ENCODE data around the gene LIN7C.

The LIN7C gene

DNA sequence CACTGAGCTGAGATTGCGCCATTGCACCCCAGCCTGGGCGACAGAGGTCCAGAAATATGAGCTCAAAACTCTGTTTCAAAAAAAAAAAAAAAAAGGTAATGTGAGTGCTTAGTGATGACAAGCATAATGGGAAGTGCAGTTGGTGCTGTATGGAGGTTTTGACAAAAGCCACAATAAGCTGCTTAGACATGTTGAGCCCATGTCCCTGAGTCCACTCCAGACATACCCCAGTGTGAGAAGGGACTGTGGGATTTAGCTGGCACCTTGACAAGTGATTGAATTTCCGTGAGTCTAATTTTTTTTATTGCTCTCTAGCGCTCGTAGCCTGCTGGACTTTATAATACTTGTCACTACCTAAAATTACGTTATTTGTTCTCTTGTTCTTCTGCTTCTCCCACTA lies 18.9 kb downstream of the LIN7C start:
- Histone ChIP-seq H3K9ac (ENCODE audit: low read length in 2 of 2) (no peak overlapping the region), H3K4me3 (ENCODE audit: low read length in 2 of 2) (no peak overlapping the region), H3K27ac (ENCODE audit: low read length) (no peak overlapping the region), H3K36me3 (ENCODE audit: control insufficient read depth in 2 of 2, insufficient read depth in 2 of 2, low read length in 2 of 2) (peaks cover 9 to 15% of the 10 kb centered on the region in 2 donors), H3K4me1 (ENCODE audit: control insufficient read depth, insufficient read depth, low read length) (no peaks in the 10 kb centered on the region), H3K27me3 (ENCODE audit: control insufficient read depth in 1 of 2, insufficient read depth in 2 of 2, low read length in 2 of 2) (no peaks in the 10 kb centered on the region), H3K9me3 (ENCODE audit: control insufficient read depth in 2 of 2, low read length in 2 of 2) (no peaks in the 10 kb centered on the region)

DNA sequence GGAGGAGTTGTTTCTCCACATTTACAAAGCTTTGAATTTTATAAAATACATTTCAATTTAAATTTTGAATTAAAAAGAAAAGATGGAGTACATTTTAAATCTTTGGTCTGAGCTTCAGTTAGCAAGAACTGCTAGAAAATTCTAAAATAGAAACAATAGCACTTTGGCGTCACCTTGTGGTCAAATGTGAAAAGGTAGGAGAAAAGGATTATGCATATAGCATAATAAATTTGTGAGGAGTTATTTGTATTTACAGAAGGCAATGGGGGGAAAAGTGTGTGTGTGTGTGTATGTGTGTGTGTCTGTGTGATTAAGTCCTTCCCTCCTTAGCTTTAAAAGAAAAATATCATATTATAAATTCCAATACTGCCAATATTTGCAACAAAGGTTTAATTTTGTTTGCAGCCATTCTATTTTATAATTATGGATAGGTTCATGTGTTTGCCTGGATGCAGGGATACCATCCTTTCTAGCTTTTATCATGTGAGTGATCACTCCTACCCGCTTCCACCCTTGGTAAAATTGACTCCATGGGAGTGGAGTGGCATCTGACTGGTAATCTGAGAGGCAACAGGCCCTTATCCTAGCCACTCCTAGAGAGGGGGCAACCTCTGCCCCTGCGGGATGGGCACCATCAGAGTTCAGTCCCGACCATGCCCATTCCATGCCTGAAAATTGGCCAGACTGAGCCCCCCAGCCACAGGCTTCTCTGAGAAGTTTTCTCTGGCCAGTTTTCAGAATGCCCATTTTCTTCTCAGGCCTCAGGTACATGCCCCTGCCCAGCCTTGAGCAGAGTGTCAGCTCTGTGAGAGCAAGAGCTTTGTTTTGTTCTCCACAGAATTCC lies 20.4 kb downstream of the LIN7C start:
- no peaks in the 10 kb centered on the region for H3K4me1 ChIP-seq (ENCODE audit: control insufficient read depth, insufficient read depth, low read length)
- H3K27ac ChIP-seq (ENCODE audit: low read length), result no peak overlapping the region
- no peaks in the 10 kb centered on the region for H3K27me3 ChIP-seq (ENCODE audit: control insufficient read depth in 1 of 2, insufficient read depth in 2 of 2, low read length in 2 of 2)
- no peak overlapping the region for H3K9ac ChIP-seq (ENCODE audit: low read length in 2 of 2)
- H3K36me3 ChIP-seq (ENCODE audit: control insufficient read depth in 2 of 2, insufficient read depth in 2 of 2, low read length in 2 of 2), result peaks cover 3 to 5% of the 10 kb centered on the region in 2 donors
- H3K4me3 ChIP-seq (ENCODE audit: low read length in 2 of 2), result no peak overlapping the region
- no peaks in the 10 kb centered on the region for H3K9me3 ChIP-seq (ENCODE audit: control insufficient read depth in 2 of 2, low read length in 2 of 2)

DNA sequence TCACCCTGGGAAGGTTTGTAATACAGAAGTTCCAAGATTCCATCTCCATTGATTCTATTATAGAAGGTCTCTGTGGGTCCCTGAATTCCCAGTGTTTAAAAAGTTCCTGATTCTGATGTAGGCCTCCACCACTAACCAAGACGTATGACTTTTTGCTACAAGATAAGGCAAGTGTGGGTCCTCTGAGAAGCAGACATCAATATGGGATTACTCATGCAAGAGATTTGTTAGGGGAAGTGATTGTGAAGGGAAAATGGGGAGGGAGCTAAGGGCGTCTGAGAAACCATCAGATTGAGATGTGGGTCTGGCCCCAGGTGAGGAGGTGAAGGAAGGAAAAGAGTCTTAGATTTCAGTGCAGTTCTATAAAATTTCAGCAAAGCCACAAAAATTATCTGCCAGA lies 23.8 kb downstream of the LIN7C start:
- no peak overlapping the region for H3K9ac ChIP-seq (ENCODE audit: low read length in 2 of 2)
- no peaks in the 10 kb centered on the region for H3K4me1 ChIP-seq (ENCODE audit: control insufficient read depth, insufficient read depth, low read length)
- H3K36me3 ChIP-seq (ENCODE audit: control insufficient read depth in 2 of 2, insufficient read depth in 2 of 2, low read length in 2 of 2), result no peaks in the 10 kb centered on the region
- H3K27me3 ChIP-seq (ENCODE audit: control insufficient read depth in 1 of 2, insufficient read depth in 2 of 2, low read length in 2 of 2), result no peaks in the 10 kb centered on the region
- no peaks in the 10 kb centered on the region for H3K9me3 ChIP-seq (ENCODE audit: control insufficient read depth in 2 of 2, low read length in 2 of 2)
- no peak overlapping the region for H3K4me3 ChIP-seq (ENCODE audit: low read length in 2 of 2)
- H3K27ac ChIP-seq (ENCODE audit: low read length), result no peak overlapping the region

DNA sequence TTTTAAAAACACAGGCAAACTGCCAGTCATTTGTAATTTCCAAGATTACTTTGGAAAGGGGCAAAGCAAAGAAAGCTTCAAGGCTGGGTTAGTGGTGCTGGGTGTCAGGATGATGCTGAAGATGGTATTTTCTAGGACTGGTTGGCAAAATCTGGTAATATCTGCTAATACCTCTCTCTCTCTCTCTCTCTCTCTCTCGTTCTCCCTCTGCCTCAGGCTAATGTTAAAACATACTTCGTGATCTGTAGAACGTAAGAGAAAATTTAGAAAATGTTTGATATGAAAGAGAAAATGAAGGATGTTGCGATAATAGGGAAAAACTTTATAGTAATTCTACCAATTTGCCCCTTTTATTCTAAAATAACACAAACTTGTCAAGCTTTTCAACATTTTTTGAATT lies 24.6 kb downstream of the LIN7C start:
- H3K36me3 ChIP-seq (ENCODE audit: control insufficient read depth in 2 of 2, insufficient read depth in 2 of 2, low read length in 2 of 2), result no peaks in the 10 kb centered on the region
- no peak overlapping the region for H3K9ac ChIP-seq (ENCODE audit: low read length in 2 of 2)
- H3K27me3 ChIP-seq (ENCODE audit: control insufficient read depth in 1 of 2, insufficient read depth in 2 of 2, low read length in 2 of 2), result no peaks in the 10 kb centered on the region
- H3K4me1 ChIP-seq (ENCODE audit: control insufficient read depth, insufficient read depth, low read length), result no peaks in the 10 kb centered on the region
- H3K9me3 ChIP-seq (ENCODE audit: control insufficient read depth in 2 of 2, low read length in 2 of 2), result no peaks in the 10 kb centered on the region
- H3K27ac ChIP-seq (ENCODE audit: low read length), result no peak overlapping the region
- H3K4me3 ChIP-seq (ENCODE audit: low read length in 2 of 2), result no peak overlapping the region

DNA sequence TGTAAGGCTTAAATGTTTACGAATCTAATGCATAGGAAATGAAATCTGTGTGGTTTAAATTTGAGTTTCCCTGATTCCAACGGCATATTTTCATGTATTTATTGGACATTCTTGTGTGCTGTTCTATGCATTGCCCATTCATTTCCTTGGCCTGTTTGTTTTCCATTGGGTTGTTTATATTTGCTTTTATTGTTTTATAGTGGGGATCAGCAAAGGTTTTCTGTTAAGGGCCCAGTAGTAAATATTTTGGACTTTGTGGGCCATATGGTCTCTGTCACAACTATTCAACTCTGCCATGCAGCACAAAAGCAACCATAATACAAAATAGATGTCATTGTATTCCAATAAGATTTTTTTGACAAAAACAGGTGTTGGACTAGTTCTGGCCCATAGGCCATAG lies 28.7 kb downstream of the LIN7C start:
- Histone ChIP-seq H3K27me3 (ENCODE audit: control insufficient read depth in 1 of 2, insufficient read depth in 2 of 2, low read length in 2 of 2) (no peaks in the 10 kb centered on the region), H3K4me3 (ENCODE audit: low read length in 2 of 2) (no peak overlapping the region), H3K9ac (ENCODE audit: low read length in 2 of 2) (no peak overlapping the region), H3K9me3 (ENCODE audit: control insufficient read depth in 2 of 2, low read length in 2 of 2) (no peaks in the 10 kb centered on the region), H3K36me3 (ENCODE audit: control insufficient read depth in 2 of 2, insufficient read depth in 2 of 2, low read length in 2 of 2) (no peaks in the 10 kb centered on the region), H3K27ac (ENCODE audit: low read length) (no peak overlapping the region), H3K4me1 (ENCODE audit: control insufficient read depth, insufficient read depth, low read length) (no peaks in the 10 kb centered on the region)

DNA sequence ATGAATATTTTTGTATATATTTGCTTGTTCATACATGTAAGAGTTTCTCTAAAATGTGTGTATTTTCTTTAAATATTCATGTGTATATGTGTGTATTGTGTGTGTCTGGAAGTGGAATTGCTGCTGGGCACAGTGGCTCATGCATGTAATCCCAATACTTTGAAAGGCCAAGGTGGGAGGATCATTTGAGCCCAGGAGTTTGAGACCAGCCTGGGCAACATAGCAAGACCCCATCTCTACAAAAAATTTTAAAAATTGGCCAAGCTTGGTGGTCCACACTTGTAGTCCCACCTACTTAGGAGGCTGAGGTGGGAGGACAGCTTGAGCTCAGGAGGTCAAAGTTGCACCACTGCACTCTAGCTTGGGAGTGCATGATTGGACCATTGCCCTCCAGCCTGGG lies 29.3 kb downstream of the LIN7C start:
- Histone ChIP-seq H3K4me1 (ENCODE audit: control insufficient read depth, insufficient read depth, low read length) (no peaks in the 10 kb centered on the region), H3K4me3 (ENCODE audit: low read length in 2 of 2) (no peak overlapping the region), H3K9me3 (ENCODE audit: control insufficient read depth in 2 of 2, low read length in 2 of 2) (no peaks in the 10 kb centered on the region), H3K36me3 (ENCODE audit: control insufficient read depth in 2 of 2, insufficient read depth in 2 of 2, low read length in 2 of 2) (no peaks in the 10 kb centered on the region), H3K27me3 (ENCODE audit: control insufficient read depth in 1 of 2, insufficient read depth in 2 of 2, low read length in 2 of 2) (no peaks in the 10 kb centered on the region), H3K9ac (ENCODE audit: low read length in 2 of 2) (no peak overlapping the region), H3K27ac (ENCODE audit: low read length) (no peak overlapping the region)

DNA sequence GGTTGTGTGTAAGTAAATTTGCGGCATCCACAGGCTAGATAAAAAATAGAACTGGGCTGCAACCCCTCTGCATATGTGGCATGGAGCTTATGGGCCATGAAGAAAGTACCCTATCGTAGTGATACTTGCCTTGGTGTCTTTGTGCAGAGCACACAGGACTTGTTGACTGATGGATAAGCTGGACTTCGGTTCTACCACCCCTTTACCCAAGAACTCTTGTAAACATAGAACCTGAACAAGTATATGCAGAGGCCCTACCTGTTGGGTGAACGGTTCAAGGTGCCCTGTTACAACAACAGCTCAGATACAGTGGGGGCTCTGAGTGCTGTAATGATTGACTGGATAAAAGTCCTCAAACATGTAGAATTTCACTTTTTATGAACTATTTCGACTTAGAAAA lies 30.9 kb downstream of the LIN7C start:
- no peak overlapping the region for H3K4me3 ChIP-seq (ENCODE audit: low read length in 2 of 2)
- H3K9me3 ChIP-seq (ENCODE audit: control insufficient read depth in 2 of 2, low read length in 2 of 2), result no peaks in the 10 kb centered on the region
- no peaks in the 10 kb centered on the region for H3K27me3 ChIP-seq (ENCODE audit: control insufficient read depth in 1 of 2, insufficient read depth in 2 of 2, low read length in 2 of 2)
- H3K36me3 ChIP-seq (ENCODE audit: control insufficient read depth in 2 of 2, insufficient read depth in 2 of 2, low read length in 2 of 2), result no peaks in the 10 kb centered on the region
- H3K27ac ChIP-seq (ENCODE audit: low read length), result no peak overlapping the region
- peaks cover 5% of the 10 kb centered on the region for H3K4me1 ChIP-seq (ENCODE audit: control insufficient read depth, insufficient read depth, low read length)
- no peak overlapping the region for H3K9ac ChIP-seq (ENCODE audit: low read length in 2 of 2)

DNA sequence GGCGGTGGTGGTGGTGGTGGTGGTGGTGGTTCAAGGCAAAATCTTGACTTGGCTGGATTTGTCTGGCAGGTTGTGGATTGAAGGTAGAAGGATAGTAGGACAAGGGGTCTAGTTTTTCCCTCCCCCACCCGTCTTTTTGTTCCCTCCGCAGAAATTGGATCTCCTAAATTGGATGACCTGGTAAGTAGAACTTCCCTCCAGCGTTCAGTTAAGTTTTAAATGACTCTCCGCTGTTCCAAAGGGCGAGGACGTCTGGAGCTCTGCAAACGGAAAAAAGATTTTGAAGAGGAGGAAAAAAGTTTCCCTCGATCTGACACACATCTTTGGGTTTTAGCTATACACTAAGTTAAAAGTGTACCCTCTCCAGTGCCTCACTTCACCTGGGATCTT lies 33.6 kb downstream of the LIN7C start:
- peak overlapping the region; percentile 81 for H3K27ac ChIP-seq (ENCODE audit: low read length)
- no peaks in the 10 kb centered on the region for H3K9me3 ChIP-seq (ENCODE audit: control insufficient read depth in 2 of 2, low read length in 2 of 2)
- H3K27me3 ChIP-seq (ENCODE audit: control insufficient read depth in 1 of 2, insufficient read depth in 2 of 2, low read length in 2 of 2), result no peaks in the 10 kb centered on the region
- H3K36me3 ChIP-seq (ENCODE audit: control insufficient read depth in 2 of 2, insufficient read depth in 2 of 2, low read length in 2 of 2), result no peaks in the 10 kb centered on the region
- peak overlapping the region; percentile 6 to 7 for H3K9ac ChIP-seq (ENCODE audit: low read length in 2 of 2)
- peaks cover 5% of the 10 kb centered on the region for H3K4me1 ChIP-seq (ENCODE audit: control insufficient read depth, insufficient read depth, low read length)
- peak overlapping the region; percentile 69 to 91 for H3K4me3 ChIP-seq (ENCODE audit: low read length in 2 of 2)

DNA sequence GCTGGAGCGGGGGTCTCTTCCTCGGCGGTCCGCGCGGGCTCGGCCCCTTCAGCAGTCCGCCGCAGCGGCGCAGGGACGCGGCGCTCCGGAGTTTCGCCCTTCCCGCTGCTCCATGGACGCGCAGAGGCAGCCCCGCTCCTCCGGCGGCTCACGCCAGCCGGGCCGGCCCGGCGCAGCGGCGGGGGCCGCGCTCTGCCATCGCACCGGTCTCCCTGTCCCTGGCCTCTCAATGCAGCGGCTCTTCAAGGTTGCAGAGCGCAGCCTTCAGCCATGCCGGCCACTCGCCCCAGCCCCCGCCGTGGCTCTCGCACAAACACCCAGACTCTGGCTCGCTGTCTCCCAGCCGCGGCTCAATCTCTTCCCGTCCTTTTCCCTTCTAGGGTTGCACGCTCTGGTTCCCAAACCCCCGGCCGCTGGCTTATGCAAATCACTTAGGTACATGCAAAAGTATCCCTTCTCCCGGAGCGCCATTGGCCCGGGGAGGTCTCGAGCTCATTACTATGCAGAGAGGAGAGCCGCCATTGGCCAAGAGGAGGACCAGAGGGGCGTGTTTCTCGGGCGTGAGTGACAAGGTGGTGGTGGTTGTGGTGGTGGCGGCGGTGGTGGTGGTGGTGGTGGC lies 34.1 kb downstream of the LIN7C start, which contains the start of gene LGR4:
Gene LGR4, minus strand, starts transcription at position 393 of the 619 bp plus-strand sequence. CDS start 488 bp downstream, outside the sequence.
- peaks cover 5% of the 10 kb centered on the region for H3K4me1 ChIP-seq (ENCODE audit: control insufficient read depth, insufficient read depth, low read length)
- peak within 1 kb of the TSS; percentile 91 to 97 for H3K4me3 ChIP-seq (ENCODE audit: low read length in 2 of 2)
- peak within 1 kb of the TSS; percentile 75 to 76 for H3K9ac ChIP-seq (ENCODE audit: low read length in 2 of 2)
- H3K27ac ChIP-seq (ENCODE audit: low read length), result peak within 1 kb of the TSS; percentile 81
- H3K27me3 ChIP-seq (ENCODE audit: control insufficient read depth in 1 of 2, insufficient read depth in 2 of 2, low read length in 2 of 2), result no peaks in the 10 kb centered on the region
- no peaks in the 10 kb centered on the region for H3K9me3 ChIP-seq (ENCODE audit: control insufficient read depth in 2 of 2, low read length in 2 of 2)
- H3K36me3 ChIP-seq (ENCODE audit: control insufficient read depth in 2 of 2, insufficient read depth in 2 of 2, low read length in 2 of 2), result no peaks in the 10 kb centered on the region

DNA sequence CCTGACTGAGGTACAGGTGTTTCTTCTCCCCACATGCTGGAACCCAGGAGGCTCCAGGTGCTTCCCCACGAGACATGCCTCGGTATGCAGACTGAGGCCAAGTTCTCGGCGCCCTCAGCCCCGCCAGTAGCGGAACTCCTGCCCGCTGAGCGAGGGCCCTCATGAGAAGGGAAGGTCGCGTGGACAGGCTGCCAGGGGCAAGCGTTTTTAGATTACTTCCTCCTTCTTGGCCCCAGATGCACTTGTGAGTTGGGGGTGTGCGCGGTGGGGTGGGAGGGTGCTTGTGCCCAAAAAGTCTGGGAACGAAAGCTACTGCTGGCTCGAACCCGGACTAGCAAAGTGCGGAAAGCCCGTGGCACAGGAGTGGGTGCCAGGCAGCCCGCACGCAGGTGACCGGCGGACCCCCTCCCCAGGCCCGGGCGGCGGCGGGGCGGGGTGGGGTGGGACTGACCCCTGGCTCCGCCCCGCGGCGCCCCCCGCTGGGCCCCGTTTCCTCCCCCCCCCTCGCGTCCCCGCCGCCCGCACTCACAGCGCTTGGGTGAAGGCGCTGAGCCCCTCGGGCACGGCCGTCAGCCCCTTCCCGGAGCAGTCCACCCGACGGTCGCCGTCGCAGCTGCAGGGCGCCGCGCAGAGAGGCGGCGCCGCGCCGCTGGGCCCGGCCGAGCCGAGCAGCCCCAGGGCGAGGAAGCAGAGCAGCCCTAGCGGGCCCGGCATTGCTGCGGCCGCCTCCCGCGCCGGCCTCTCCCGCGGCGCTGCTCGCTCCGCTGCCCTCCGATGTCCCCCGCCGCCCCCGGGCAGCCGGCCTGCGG lies 34.8 kb downstream of the LIN7C start:
- Histone ChIP-seq H3K36me3 (ENCODE audit: control insufficient read depth in 2 of 2, insufficient read depth in 2 of 2, low read length in 2 of 2) (no peaks in the 10 kb centered on the region), H3K27ac (ENCODE audit: low read length) (peak overlapping the region; percentile 81), H3K27me3 (ENCODE audit: control insufficient read depth in 1 of 2, insufficient read depth in 2 of 2, low read length in 2 of 2) (no peaks in the 10 kb centered on the region), H3K9ac (ENCODE audit: low read length in 2 of 2) (peak overlapping the region; percentile 75 to 76), H3K4me1 (ENCODE audit: control insufficient read depth, insufficient read depth, low read length) (peaks cover 5% of the 10 kb centered on the region), H3K9me3 (ENCODE audit: control insufficient read depth in 2 of 2, low read length in 2 of 2) (no peaks in the 10 kb centered on the region), H3K4me3 (ENCODE audit: low read length in 2 of 2) (peak overlapping the region; percentile 91 to 97)
